ENCODE results near the gene FMC1. TPM values are rescaled to one million over a fixed set of nuclear protein-coding genes. Genes with fewer than 3 reads are reported as not detected.

Gene FMC1, protein sequence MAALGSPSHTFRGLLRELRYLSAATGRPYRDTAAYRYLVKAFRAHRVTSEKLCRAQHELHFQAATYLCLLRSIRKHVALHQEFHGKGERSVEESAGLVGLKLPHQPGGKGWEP
- 10 to 100 TPM in 1 of 4 donors, 1 to 10 TPM in 2, under 1 TPM in 1; 0.91 to 12.6 (median 4.4) TPM for total RNA-seq

DNA sequence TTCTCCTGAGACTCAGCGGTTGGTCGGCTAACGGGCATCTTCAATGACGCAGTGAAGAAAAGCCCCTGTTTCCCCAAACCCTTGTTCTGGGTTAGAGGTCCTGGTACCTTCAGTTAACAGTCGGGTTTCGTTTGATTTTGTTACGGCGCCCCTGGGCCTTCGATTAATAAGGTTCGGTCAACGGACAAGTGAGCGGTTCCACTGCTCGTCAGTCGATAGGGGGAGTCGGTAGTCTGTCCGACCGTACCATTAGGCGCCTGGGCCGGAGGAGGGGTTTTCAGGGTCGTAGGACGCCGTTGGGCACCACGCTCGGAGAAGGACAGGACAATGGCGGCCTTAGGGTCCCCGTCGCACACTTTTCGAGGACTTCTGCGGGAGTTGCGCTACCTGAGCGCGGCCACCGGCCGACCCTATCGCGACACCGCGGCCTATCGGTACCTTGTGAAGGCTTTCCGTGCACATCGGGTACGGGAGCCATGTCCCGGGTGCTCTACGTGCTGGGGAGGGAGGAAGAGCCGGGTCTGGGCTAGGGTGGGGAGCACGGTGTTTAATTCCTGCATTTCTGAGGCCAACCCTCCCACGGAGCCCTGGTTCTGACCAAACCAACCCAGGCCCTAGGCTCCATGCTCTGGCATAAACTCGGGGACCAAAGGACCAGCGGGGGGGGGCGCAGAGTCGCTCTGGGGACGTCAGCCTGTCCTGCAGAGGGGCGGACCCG, at the start of gene FMC1:
FMC1 (plus strand) TSS at position 280 of the 718 bp plus-strand sequence; CDS start at position 328, 48 bp downstream.
- H3K9me3 ChIP-seq: peaks cover 0 to 4% (median 0%) of the 10 kb centered on the region in 3 donors
- peak within 1 kb of the TSS; percentile 57 to 100 (median 83) for H3K4me3 ChIP-seq
- peak in 1 of 4 donors; percentile 69 for TF ChIP-seq POLR2A (IDR thresholded peaks at IDR 0.05)
- TF ChIP-seq, protein P1, sequence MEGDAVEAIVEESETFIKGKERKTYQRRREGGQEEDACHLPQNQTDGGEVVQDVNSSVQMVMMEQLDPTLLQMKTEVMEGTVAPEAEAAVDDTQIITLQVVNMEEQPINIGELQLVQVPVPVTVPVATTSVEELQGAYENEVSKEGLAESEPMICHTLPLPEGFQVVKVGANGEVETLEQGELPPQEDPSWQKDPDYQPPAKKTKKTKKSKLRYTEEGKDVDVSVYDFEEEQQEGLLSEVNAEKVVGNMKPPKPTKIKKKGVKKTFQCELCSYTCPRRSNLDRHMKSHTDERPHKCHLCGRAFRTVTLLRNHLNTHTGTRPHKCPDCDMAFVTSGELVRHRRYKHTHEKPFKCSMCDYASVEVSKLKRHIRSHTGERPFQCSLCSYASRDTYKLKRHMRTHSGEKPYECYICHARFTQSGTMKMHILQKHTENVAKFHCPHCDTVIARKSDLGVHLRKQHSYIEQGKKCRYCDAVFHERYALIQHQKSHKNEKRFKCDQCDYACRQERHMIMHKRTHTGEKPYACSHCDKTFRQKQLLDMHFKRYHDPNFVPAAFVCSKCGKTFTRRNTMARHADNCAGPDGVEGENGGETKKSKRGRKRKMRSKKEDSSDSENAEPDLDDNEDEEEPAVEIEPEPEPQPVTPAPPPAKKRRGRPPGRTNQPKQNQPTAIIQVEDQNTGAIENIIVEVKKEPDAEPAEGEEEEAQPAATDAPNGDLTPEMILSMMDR (IDR thresholded peaks at IDR 0.05): peak in 4 of 6 experiments; percentile 36 to 57 (median 50)
- intact Hi-C loops (cut with DNase I): no loop called here
- peaks cover 6 to 25% (median 6%) of the 10 kb centered on the region in 3 donors for H3K4me1 ChIP-seq
- no peaks in the 10 kb centered on the region for H3K27me3 ChIP-seq
- DNase-seq: peak; percentile 62
- peaks cover 0 to 13% (median 0%) of the 10 kb centered on the region in 3 donors for H3K36me3 ChIP-seq
- H3K27ac ChIP-seq: peak within 1 kb of the TSS; percentile 93 to 100 (median 100)
- WGBS, 2 donors: 0% methylated on average over 8 to 12 of the region's 54 CpGs

DNA sequence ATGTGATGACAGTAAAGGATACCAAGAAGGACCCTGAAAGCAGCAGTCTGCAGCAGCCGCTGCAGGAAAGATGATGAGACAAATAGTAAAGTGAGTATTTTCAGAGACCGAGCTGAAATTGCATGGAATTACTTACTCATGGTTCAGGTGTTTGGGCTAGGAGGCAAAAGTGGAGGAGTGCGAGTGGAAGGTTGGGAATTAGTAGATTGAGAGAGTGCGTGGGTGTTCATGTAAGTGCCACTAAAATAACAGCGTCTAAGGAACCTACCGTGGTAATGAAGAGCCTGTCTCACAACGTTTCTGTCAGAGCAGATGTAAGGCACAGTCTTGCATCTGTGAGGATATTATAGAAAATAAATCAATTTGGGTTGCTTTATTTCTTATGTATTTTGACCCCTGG, 48.3 kb upstream of the FMC1 start:
- TF ChIP-seq POLR2A (IDR thresholded peaks at IDR 0.05): no peak
- TF ChIP-seq, protein P1 (IDR thresholded peaks at IDR 0.05): no peak

DNA sequence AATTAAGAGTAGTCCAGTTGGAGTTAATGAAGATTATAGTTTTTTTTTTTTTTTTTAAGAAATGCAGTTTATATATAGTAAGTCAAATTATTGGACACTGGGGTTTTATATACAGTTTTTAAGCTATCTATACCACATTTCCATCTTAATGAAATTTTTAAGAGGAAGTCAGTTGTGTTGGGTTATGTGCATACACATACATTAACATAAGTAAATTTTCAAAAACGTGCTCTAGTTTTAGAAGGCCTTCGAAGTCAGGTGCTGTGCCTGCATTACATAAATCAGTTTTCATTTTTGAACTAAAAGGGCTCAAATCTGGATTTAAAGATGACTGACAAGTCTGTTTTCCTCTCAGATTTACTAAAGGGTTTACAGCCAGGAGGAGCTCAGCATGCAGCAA, 47.6 kb upstream of the FMC1 start:
- no peaks in the 10 kb centered on the region for H3K9me3 ChIP-seq
- H3K4me1 ChIP-seq: no peaks in the 10 kb centered on the region
- peaks cover 0 to 60% (median 0%) of the 10 kb centered on the region in 3 donors for H3K36me3 ChIP-seq
- no peak overlapping the region for H3K4me3 ChIP-seq
- intact Hi-C loops (cut with DNase I): no loop called here
- no peaks in the 10 kb centered on the region for H3K27me3 ChIP-seq
- no peak for TF ChIP-seq POLR2A (IDR thresholded peaks at IDR 0.05)
- TF ChIP-seq, protein P1 (IDR thresholded peaks at IDR 0.05): no peak
- WGBS, 2 donors: 87 to 93% methylated on average over 2 of the region's 2 CpGs
- DNase-seq: no peak
- H3K27ac ChIP-seq: no peak overlapping the region

More for the DNA sequence above, 48.3 kb upstream of the FMC1 start:
- Histone ChIP-seq H3K27me3 (no peaks in the 10 kb centered on the region), H3K4me3 (no peak overlapping the region), H3K27ac (no peak overlapping the region), H3K4me1 (no peaks in the 10 kb centered on the region), H3K36me3 (peaks cover 0 to 60% (median 0%) of the 10 kb centered on the region in 3 donors), H3K9me3 (no peaks in the 10 kb centered on the region)
- DNase-seq: no peak
- intact Hi-C loops (cut with DNase I): no loop called here
- WGBS, 2 donors: 86 to 89% methylated on average over 7 of the region's 7 CpGs

DNA sequence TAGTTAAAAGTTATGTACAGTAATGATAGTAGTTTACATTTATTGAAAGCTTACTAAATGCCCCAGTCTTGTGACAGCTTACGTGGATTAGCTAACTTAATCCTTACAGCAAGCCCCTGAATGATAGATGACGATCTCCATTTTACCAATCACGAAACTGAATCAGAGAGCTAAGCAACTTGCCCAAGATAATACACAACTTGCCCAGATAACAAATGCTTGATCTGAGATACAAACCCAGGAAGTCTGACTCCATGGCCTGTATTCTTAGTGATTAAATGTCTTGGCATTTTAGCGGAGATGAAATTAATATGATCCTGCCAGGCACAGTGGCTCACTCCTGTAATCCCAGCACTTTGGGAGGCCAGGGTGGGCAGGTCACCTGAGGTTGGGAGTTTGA, 46.9 kb upstream of the FMC1 start:
- no peak for TF ChIP-seq POLR2A (IDR thresholded peaks at IDR 0.05)
- TF ChIP-seq, protein P1 (IDR thresholded peaks at IDR 0.05): no peak
- Histone ChIP-seq H3K4me1 (no peaks in the 10 kb centered on the region), H3K27me3 (no peaks in the 10 kb centered on the region), H3K36me3 (peaks cover 0 to 66% (median 0%) of the 10 kb centered on the region in 3 donors), H3K9me3 (no peaks in the 10 kb centered on the region), H3K27ac (no peak overlapping the region), H3K4me3 (no peak overlapping the region)
- 88 to 93% methylated on average over 3 to 4 of the region's 4 CpGs for WGBS, 2 donors
- intact Hi-C loops (cut with DNase I): no loop called here
- DNase-seq: no peak

DNA sequence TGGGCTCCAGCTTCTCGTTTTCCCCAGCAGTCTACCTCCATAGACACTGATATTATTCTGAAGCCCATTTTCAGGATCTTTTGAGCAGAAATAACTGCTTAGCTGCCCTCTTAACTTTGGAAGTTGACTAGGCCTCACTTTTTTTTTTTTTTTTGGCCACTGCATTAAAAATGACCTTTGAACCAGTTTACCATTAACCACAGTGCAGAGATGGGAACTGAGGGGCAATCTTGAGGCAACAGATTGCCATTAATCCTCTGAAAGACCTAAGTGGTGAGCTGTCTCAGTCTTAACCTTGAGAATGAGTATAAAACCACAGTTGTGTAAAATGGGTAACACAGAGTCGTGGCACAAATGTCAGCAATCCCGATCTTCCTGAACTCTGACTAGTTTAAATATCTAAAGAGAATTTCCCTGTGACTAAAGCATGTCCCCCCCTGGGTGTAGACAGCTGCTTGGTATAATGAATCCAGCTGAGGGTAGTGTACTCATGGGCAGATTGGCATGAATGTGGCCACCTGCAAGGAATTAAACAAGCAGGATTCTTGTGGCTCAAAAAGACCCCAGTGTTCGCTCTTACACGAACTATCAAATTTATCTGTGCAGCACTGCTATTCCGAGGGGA, 46.1 kb upstream of the FMC1 start:
- intact Hi-C loops (cut with DNase I): no loop called here
- 89% methylated on average over 6 of the region's 6 CpGs for WGBS, 2 donors
- DNase-seq: no peak
- no peaks in the 10 kb centered on the region for H3K4me1 ChIP-seq
- TF ChIP-seq, protein P1 (IDR thresholded peaks at IDR 0.05): no peak
- no peak for TF ChIP-seq POLR2A (IDR thresholded peaks at IDR 0.05)
- no peaks in the 10 kb centered on the region for H3K27me3 ChIP-seq
- H3K4me3 ChIP-seq: no peak overlapping the region
- no peak overlapping the region for H3K27ac ChIP-seq
- H3K36me3 ChIP-seq: peaks cover 0 to 75% (median 0%) of the 10 kb centered on the region in 3 donors
- no peaks in the 10 kb centered on the region for H3K9me3 ChIP-seq
